SKM-1 treated with dmso at 0.1 percent for 144 hours (cell line): ENCODE data around the gene DAB2.
"Not testable (repeated sequence)": the region's sequence is repeated elsewhere in the genome, so short reads cannot be mapped to it uniquely, and the experiment has no call there.

Experiments used
- DNase-seq: peaks from one replicate; lab custom pipeline; 2025; ENCODE audit not compliant: unreplicated experiment; lab: John Stamatoyannopoulos, UW

Gene DAB2

GRCh38 chr5:39352951-39353350, 71.8 kb downstream of the DAB2 start:
- no peak for DNase-seq

- DNase-seq: no peak
These were observed 72.6 kb downstream of the DAB2 start for GRCh38 chr5:39352170-39352569.

DNA sequence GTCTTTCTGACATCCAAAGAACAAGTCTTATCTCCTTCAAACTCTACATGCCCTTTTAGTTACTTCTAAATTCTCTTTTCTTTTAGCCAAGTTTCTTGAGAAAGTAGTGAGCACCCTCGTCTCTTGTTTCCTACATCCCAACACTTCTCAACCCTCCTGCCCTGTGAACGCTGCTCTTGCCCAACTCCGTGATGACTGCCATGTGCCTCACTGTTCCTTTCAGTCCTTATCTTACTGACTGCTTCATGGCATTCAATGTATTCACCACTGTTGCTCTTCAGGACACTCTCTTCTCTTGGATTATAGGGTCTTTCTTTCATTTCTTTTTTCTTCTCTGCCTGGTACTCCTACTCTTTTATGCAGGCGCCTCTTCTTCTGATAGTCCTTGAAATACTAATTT, 75.3 kb downstream of the DAB2 start:
- no peak for DNase-seq

DNA sequence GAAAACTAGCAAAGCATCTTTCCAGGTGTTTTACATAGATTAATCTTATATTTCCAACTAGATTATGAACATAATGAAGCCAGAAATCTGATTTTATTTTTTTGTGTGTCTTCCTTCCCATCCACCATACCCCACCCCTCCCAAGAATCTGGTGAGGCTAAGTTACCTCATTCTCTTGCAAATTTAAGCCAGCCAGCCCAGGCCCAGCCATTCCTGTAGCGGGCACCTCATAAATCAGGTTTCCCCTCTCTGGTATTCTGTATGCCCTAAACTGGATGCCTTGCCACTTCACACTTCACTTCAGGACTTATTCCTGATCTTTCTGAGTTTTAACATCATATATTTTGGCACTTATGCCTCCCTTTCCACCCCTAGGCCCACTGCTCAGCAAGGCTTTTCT, 82.3 kb downstream of the DAB2 start:
- DNase-seq: no peak

GRCh38 chr5:39341896-39342295, 82.9 kb downstream of the DAB2 start:
- no peak for DNase-seq

DNA sequence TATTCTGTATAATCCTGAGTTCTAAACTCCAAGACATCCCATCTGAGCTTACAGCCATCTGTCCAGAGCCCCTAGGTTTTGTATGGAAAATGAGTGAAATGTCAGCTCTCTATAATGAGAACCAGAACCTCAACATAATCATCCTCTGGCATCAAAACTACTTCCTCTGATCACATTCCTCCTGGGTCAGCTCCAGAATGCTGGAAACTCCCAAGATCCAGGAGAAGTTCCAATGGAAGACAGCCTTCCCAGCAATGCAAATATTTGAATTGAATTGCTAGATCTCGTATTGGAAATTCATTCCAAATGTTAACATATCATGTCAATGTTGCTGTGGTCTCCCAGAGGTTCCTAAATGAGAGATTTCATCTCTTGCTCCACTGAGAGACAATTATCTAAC, 84.3 kb downstream of the DAB2 start:
- DNase-seq: no peak

GRCh38 chr5:39337252-39337915, 87.4 kb downstream of the DAB2 start:
- DNase-seq: no peak

DNA sequence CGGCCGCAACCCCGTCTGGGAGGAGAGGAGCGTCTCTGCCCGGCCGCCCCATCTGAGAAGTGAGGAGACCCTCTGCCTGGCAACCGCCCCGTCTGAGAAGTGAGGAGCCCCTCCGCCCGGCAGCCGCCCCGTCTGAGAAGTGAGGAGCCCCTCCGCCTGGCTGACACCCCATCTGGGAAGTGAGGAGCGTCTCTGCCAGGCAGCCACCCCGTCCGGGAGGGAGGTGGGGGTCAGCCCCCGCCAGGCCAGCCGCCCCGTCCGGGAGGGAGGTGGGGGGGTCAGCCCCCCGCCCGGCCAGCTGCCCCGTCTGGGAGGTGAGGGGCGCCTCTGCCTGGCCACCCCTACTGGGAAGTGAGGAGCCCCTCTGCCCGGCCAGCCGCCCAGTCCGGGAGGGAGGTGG, 90.5 kb downstream of the DAB2 start:
- DNase-seq: not testable (repeated sequence)

DNA sequence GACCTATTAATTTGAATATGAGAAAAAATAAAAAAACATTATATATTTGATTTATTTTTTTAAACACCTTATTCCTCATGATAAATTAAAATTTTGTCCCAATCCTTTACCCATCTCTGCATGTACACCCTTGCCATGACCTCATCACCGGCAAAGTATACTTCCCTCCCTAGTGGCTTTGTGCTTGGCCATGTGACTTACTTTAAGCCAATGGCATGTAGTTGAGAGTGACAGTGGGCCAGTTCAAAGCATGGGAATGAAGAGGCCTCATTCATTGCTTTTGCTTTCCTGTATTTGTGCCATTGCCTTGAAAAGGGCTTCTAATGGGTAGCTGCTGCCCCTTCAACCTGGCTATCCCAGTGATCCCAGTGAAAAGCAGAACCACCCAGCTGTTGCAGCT, 91.7 kb downstream of the DAB2 start:
- no peak for DNase-seq

DNA sequence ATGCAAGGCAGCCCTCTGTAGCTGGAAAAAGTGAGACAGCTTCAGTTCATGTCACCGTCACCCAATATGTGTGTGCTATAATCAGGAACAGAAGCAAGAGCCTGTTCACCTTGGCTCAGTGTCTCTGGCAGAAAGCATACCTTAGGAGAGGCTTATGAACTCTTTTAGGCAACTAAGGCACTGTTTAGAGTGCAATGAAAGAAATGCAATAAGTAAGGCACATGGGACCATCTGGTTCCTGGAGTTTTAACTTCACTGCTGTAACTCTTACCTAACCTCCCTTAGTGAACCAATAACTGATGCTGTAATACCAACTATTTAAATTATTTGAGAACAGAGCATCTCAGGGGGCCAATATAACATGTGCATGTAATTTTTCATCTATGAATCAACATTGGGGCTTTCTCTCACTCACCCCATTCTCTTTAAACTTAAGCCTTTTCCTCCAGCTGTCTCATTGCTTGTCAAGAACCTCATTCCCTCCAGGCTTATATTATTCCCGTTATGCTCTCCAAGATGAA, 92.9 kb downstream of the DAB2 start:
- no peak for DNase-seq

GRCh38 chr5:39328731-39329130, 96.0 kb downstream of the DAB2 start:
- DNase-seq: no peak

GRCh38 chr5:39323542-39323941, 101.2 kb downstream of the DAB2 start:
- DNase-seq: no peak
